Esophagus squamous epithelium (tissue), 5 donors: ENCODE measurements around the gene SPEM3. TPM values are rescaled to one million over a fixed set of nuclear protein-coding genes. Genes with fewer than 3 reads are reported as not detected.

Source experiments
- DNase-seq: peaks from one replicate; lab custom pipeline; 2025; lab: John Stamatoyannopoulos, UW
- H3K27ac ChIP-seq, 4 donors: fragments of 200-600 bp; sonication (generic); one replicate each; pipeline ENCODE4 v1.5.1; 2016 to 2019; ENCODE audit warnings: mild to moderate bottlenecking in 1 of 4
- H3K27me3 ChIP-seq, 4 donors: fragments of 200-600 bp; sonication (generic); 1 replicate in 3 of 4; 2 replicates in 1 of 4; pipeline versions ENCODE4 v1.5.1 to v1.6.0; 2017 to 2021; ENCODE audit warnings: antibody characterized with exemption in 1 of 4
- H3K36me3 ChIP-seq, 3 donors: fragments of 200-600 bp; sonication (generic); one replicate each; pipeline ENCODE4 v1.5.1; 2016 to 2019
- H3K4me1 ChIP-seq, 3 donors: fragments of 200-600 bp; sonication (generic); one replicate each; pipeline ENCODE4 v1.5.1; 2017 to 2019
- H3K4me3 ChIP-seq, 4 donors: fragments of 200-600 bp; sonication (generic); 1 replicate in 3 of 4; 2 replicates in 1 of 4; pipeline ENCODE4 v1.5.1; 2016 to 2019; ENCODE audit warnings: mild to moderate bottlenecking in 2 of 4, moderate library complexity in 1 of 4
- H3K9me3 ChIP-seq, 3 donors: fragments of 200-600 bp; sonication (generic); one replicate each; pipeline ENCODE4 v1.5.1; 2016 to 2019
- CTCF ChIP-seq, 6 experiments: fragments of 450-650 bp in 4 of 6; fragments of 200-600 bp in 2 of 6; sonication (generic) in 2 of 6; IDR thresholded peaks; one replicate each; pipeline ENCODE4 v1.5.1; 2016 to 2019; ENCODE audit warnings: antibody characterized with exemption in 6 of 6, mild to moderate bottlenecking in 4 of 6, moderate library complexity in 4 of 6
- POLR2A ChIP-seq, 4 donors: fragments of 450-650 bp; IDR thresholded peaks; one replicate each; pipeline ENCODE4 v1.6.1; 2017; ENCODE audit warnings: antibody characterized with exemption in 4 of 4, mild to moderate bottlenecking in 4 of 4, moderate library complexity in 3 of 4
- WGBS, 2 donors: methylation state at CpG; one replicate each; pipeline ENCODE4 v1.1.5; 2018; 5-methylcytosine and 5-hydroxymethylcytosine counted together
- intact Hi-C: fragments of 100-400 bp; cut with DNase I; formaldehyde crosslinking; loops from one replicate; pipeline ENCODE4 v1.15.0; 2022
- total RNA-seq, 4 donors: library from RNA; depleted of rRNA; stranded (reverse); fragments of >200 nt; gene quantifications; one replicate each; pipeline ENCODE4 v1.1.0, GENCODE V29; 2016
- donor health status: DM: yes; HTN: yes; CAD: no.

Gene SPEM3
- not detected for total RNA-seq

DNA sequence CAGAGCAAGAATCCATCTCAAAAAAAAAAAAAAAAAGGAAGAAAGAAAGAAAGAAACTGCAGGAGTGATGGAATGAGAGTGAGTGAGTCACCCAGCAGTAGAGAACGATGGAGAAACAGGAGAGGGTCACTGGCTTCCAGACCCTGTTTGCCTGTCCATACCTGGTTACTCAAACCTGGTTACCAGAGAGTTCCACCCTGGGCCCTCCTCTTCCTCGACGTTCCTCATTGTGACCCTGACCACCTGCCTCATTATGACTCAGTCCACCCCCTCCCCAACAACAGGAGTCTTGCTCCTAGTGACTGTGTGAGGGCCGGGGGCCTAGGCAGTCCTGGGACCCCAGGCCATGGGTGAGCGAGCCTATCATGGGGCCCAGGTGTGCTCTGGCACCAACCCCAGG, at the start of gene SPEM3:
Gene SPEM3, plus strand, starts transcription at position 301 of the 400 bp plus-strand sequence. Its CDS starts 46 bp downstream, at position 347.
- no peaks in the 10 kb centered on the region for H3K27me3 ChIP-seq
- H3K27ac ChIP-seq, result no peak within 1 kb of the TSS
- no peaks in the 10 kb centered on the region for H3K4me1 ChIP-seq
- 58 to 73% methylated on average over 3 to 5 of the region's 5 CpGs for WGBS, 2 donors
- intact Hi-C loops, result no loop called here
- TF ChIP-seq POLR2A (IDR thresholded peaks at IDR 0.05) (no peak), CTCF (IDR thresholded peaks at IDR 0.05) (no peak)
- H3K36me3 ChIP-seq, result no peaks in the 10 kb centered on the region
- no peak for DNase-seq
- no peaks in the 10 kb centered on the region for H3K9me3 ChIP-seq
- H3K4me3 ChIP-seq, result no peak within 1 kb of the TSS

DNA sequence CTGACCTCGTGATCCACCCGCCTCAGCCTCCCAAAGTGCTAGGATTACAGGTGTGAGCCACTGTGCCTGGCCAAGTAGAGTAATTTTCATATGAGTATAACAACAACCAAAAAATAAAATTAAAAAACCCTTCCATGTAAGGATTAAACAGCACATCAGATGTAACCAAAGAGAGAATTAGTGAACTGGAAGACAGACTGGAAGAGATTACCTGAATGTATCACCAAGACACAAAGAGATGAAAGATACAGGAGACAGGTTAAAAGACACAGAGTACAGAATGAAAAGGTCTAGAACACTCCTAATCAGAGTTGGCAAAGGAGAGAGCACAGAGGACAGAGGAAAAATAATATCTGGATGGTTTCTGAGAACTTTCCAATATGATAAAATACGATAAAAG, 49.5 kb upstream of the SPEM3 start:
- no peak for TF ChIP-seq POLR2A (IDR thresholded peaks at IDR 0.05)
- no peak for TF ChIP-seq CTCF (IDR thresholded peaks at IDR 0.05)

DNA sequence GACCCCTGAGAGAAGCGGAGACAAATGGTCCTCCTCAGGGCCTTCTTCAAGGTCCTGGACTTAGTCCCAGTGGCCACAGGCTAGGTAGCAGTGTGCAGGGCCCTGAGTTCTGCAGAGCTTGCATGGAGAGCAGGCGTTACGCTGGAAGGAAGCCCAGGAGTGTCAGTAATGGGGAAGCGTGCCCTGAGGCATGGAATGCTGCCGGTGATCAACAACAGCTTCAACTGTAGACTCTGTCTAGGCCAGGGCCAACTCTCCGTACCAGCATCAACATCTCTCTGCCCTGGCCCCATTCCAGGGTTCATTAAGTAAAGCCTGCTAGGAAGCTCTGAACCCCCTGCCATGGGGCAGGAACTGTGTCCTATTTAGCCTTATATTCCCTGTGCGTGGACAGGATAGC, 48.3 kb upstream of the SPEM3 start:
- peaks cover 20 to 53% (median 31%) of the 10 kb centered on the region in 3 donors for H3K4me1 ChIP-seq
- WGBS, 2 donors, result 20% methylated on average over 2 of the region's 7 CpGs; no CpG with 5 or more reads in 1 of the 2 donors
- H3K36me3 ChIP-seq, result peaks cover 0 to 25% (median 0%) of the 10 kb centered on the region in 3 donors
- peaks cover 0 to 5% (median 0%) of the 10 kb centered on the region in 3 donors for H3K9me3 ChIP-seq
- H3K27ac ChIP-seq, result peak overlapping the region; percentile 81 to 89 (median 85)
- DNase-seq, result no peak
- peaks cover 0 to 5% (median 0%) of the 10 kb centered on the region in 4 donors for H3K27me3 ChIP-seq
- H3K4me3 ChIP-seq, result peak overlapping the region; percentile 49 to 73 (median 68)
- TF ChIP-seq CTCF (IDR thresholded peaks at IDR 0.05), result no peak
- TF ChIP-seq POLR2A (IDR thresholded peaks at IDR 0.05), result no peak
- intact Hi-C loops, result no loop called here

More for the DNA sequence above, 49.5 kb upstream of the SPEM3 start:
- no peak for DNase-seq
- 91 to 97% methylated on average over 3 of the region's 3 CpGs for WGBS, 2 donors
- Histone ChIP-seq H3K4me1 (peaks cover 19 to 45% (median 30%) of the 10 kb centered on the region in 3 donors), H3K27ac (no peak overlapping the region), H3K4me3 (no peak overlapping the region), H3K36me3 (peaks cover 0 to 13% (median 0%) of the 10 kb centered on the region in 3 donors), H3K9me3 (peaks cover 0 to 5% (median 0%) of the 10 kb centered on the region in 3 donors), H3K27me3 (peaks cover 0 to 5% (median 0%) of the 10 kb centered on the region in 4 donors)
- intact Hi-C loops, result no loop called here

GRCh38 chr17:7380855-7381683, 47.6 kb upstream of the SPEM3 start, which contains the start of gene TNK1:
Gene TNK1, plus strand, starts transcription at chr17:7381089. Its CDS starts 1,838 bp downstream, at chr17:7382927.
- intact Hi-C loops, result no loop called here
- Histone ChIP-seq H3K4me1 (peaks cover 20 to 53% (median 31%) of the 10 kb centered on the region in 3 donors), H3K4me3 (peak within 1 kb of the TSS; percentile 49 to 73 (median 68)), H3K36me3 (peaks cover 0 to 33% (median 0%) of the 10 kb centered on the region in 3 donors), H3K9me3 (peaks cover 0 to 5% (median 0%) of the 10 kb centered on the region in 3 donors), H3K27me3 (peaks cover 0 to 5% (median 0%) of the 10 kb centered on the region in 4 donors), H3K27ac (peak within 1 kb of the TSS; percentile 81 to 89 (median 85))
- TF ChIP-seq POLR2A (IDR thresholded peaks at IDR 0.05) (peak in 2 of 4 donors; percentile 58 to 65), CTCF (IDR thresholded peaks at IDR 0.05) (peak in 1 of 6 experiments; percentile 28)
- WGBS, 2 donors, result 3 to 5% methylated on average over 4 to 34 of the region's 52 CpGs
- DNase-seq, result no peak

- TF ChIP-seq CTCF (IDR thresholded peaks at IDR 0.05) (no peak), POLR2A (IDR thresholded peaks at IDR 0.05) (no peak)
- peaks cover under 1 to 51% (median 4%) of the 10 kb centered on the region in 3 donors for H3K36me3 ChIP-seq
- intact Hi-C loops, result no loop called here
- peaks cover 0 to 5% (median 0%) of the 10 kb centered on the region in 3 donors for H3K9me3 ChIP-seq
- peaks cover 0 to 5% (median 0%) of the 10 kb centered on the region in 4 donors for H3K27me3 ChIP-seq
- no peak overlapping the region for H3K27ac ChIP-seq
- 84% methylated on average over 6 to 7 of the region's 10 CpGs for WGBS, 2 donors
- H3K4me3 ChIP-seq, result no peak overlapping the region
- no peak for DNase-seq
- peaks cover 20 to 53% (median 31%) of the 10 kb centered on the region in 3 donors for H3K4me1 ChIP-seq
Observed at GRCh38 chr17:7382901-7383300, 45.8 kb upstream of the SPEM3 start.
